HG02759 (cell line): Measurements from ENCODE around the gene SYNGR2.
A peak's percentile ranks its signal among the peaks of the same experiment; 100 is the strongest.

Experiments used
- ATAC-seq: cut with Tn5 transposase; IDR thresholded peaks from one replicate; pipeline ENCODE4 v1.9.1; 2021; ENCODE audit warnings: mild to moderate bottlenecking, moderate library complexity; ENCODE audit not compliant: unreplicated experiment

SYNGR2 gene

DNA sequence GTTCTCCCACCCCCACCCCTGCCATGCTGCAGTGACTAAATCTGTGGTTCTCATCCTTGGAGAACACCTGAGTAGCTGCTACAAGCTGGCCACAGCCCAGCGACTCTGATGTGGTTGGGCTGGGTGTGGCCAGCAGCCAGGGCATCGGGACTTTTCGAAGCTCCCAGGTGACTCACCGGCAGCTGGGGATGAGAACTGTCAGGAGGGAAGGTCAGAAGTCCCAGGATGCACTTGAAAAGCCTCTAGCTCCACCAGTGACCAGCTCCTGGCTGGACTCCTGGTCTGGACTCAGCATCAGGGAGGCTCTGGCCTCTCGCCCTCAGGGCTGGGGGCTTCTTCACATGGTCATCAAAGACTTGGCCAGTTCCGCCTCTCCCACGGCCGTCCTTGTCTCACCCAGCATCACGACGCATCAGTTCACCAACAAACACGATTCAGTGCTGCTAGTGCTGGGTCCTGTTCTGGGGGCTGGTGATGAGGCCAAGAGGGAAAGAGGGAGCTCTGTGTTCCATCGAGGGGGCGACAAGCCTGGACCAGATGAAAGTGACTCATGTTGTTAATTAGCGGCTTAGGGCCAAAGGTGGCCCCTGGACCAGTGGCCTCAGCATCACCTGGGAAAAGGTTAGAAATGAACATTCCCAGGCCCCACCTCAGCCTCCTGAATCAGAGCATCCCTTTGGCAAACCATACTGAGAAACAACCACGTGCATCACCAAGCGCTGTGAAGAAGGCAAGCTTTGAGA is 26.1 kb upstream of the SYNGR2 start:
- no peak for ATAC-seq

DNA sequence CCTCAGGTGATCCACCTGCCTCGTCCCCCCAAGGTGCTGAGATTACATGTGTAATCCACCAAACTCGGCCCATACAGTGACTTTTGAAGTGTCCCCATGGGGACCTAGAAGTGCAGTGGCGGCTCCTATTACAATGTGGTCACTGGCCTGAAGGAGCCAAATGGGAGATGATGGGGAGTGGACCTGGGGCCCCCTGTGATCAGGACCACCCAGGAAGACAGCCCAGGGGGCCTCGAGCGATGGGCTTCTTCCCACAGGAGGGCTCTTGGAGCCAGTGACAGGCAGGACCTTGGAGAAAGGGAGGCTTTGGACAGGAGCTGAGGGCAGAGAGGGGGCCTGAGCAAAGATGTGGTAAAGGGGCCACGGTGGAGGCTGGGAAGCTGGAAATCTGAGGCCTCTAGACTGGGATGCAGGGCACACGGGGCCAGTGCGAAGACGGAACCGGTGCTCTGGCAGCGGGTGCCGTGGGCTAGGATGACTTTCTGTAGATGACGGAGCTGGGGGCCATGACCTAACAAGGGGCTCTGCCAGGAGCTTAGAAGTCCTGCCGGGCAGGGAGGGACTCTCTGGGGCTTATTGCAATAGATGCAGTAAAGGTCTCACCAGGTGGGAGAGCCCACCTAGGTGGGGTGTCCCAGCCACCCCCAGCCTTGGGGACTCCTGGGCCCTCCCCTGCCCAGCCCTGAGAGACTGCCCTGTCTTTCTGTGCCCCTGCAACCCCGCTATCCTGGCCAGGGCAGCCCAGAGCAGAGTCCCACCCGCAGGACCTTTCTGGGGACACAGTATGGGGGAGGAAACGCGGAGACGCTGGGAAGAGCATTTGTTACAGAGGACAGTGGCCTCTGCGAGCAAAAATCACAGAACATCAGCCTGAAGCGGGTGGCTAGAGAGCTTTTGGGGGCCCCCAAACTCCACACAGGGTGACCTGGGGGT is 24.9 kb upstream of the SYNGR2 start:
- ATAC-seq = no peak

GRCh38 chr17:78144147-78144719 is 24.1 kb upstream of the SYNGR2 start:
- no peak for ATAC-seq

DNA sequence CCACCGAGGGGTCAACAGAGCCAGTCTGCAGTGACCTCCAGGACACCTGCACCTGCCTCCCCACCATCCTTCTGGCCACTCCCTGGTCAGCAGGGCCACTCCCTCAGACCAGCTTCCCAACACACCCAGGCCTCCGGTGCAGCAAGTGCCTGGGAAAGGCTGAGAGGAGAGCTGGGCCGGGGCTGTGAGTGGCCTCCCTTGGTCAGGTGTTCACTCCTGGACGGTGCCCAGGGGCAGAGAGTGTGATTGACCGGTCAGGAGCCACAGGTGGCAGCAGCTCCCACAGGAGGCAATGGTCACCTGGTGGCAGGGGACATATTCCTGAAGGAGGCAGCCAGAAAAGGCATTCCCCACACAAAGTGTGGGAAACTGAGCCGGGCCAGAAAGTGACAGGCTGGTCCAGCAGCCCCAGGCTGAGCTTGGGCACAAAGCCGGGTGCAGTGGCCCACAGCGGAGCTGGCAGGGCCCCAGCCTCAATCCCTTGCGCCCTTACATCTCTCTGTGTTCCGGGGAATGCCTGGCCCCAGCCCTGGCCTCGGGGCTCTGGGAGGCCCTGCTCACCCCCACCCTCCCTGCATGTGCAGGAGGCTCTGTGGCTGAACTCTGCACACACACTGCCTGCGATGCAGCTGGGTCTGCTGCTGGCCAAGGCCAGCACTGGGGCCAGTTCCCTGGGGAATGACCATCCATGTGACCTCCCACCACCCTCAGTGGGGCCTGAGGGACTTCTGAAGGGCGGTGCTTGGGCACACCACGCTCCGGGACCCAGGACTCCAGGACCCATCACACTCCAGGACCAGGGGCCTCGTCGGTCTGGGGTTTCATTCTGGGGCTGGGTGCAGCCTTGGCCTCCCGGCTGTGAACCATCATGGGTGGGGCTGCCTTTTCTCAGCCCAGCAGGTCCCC is 23.4 kb upstream of the SYNGR2 start:
- ATAC-seq = no peak

DNA sequence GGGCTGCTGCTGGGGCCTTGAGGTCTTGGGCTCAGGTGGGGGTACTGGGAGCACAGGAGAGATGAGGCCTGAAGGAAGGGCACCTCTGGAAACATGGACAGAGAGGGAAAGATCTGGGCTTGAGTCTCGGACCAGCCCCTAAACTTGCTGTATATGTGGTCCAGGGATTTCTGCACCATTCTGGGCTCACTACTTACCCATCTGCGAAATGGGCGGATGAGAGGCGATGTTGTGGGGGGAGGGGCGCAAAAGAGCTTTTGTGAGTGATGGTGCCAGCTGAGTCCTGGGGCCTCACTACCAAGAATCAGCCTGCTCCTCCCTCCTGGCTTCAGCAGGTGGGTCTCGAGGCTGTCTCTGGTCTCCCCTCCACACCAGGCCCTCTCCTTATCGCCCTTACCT is 21.9 kb upstream of the SYNGR2 start:
- ATAC-seq = no peak

DNA sequence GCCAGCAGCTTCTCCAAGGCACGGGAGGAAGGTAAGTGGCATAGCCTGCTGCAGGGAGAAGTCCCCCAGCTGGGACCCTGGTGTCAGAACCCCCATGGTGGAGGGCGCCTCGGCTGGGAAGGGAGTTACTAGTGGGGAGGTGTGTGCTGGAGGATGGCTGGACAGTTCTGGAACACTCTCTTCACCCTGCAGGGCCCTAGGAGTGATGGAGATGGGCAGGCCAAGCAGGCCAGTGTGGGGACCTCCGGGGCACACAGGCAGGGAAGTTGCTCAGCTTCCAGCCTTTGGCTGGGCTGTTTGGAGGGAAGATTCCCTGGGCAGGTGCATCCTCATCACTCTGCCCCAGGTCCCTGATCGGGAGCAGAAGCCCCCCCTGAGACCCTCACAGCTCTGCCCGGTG is 21.5 kb upstream of the SYNGR2 start:
- ATAC-seq = no peak

- ATAC-seq = no peak
Observed at GRCh38 chr17:78147315-78147998, 20.9 kb upstream of the SYNGR2 start.

- ATAC-seq = no peak
Observed at GRCh38 chr17:78148286-78149016, 19.9 kb upstream of the SYNGR2 start.

DNA sequence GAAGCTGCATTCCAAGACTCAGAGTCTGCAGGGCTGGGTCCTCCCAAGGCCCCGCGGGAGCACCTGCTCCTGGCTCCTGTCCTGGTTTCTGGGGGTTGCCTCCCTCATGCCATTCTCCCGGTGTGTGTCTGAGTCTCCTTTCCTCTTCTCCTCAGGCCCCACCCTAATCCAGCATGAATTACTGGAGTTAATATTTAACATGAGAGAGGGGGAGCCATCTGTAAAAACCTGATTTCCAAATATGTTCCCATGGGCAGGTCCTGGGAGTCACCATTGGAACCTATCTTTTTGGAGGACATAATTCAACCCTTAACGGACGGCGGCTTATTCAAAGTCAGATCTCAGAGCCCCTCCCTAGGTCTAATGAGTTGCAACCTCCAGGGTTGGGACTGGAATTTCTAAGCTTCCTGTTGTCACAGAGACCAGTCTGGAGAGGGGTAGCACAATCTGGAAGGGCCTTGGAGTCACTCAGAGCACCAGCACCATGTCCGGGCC is 16.8 kb upstream of the SYNGR2 start:
- no peak for ATAC-seq

GRCh38 chr17:78154903-78155811 is 13.2 kb upstream of the SYNGR2 start:
- peak; percentile 48 for ATAC-seq

DNA sequence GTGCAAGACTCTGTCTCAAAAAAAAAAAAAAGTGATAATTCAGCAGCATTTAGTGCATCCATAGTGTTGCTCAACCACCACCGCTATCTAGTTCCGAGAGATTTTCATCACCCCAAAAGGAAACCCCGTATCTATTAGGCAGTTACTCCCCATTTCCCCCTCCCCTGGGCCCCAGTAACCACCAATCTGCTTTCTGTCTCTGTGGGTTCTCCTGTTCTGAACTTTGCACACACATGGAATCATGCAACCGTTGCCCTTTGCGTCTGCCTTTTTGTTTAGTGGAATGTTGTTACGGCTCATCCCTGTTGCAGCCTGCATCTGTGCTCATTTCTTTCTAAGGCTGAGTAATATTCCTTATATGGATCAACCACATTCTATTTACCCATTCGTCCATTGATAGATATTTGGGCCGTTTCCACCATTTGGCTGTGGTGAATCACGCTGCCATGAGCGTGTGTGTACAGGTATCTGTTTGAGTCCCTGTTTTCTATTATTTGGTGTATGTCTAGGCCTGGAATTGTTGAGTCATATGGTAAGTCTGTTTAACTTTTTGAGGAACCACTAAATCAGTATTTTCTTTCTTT is 8.7 kb upstream of the SYNGR2 start:
- ATAC-seq = peak; percentile 48

DNA sequence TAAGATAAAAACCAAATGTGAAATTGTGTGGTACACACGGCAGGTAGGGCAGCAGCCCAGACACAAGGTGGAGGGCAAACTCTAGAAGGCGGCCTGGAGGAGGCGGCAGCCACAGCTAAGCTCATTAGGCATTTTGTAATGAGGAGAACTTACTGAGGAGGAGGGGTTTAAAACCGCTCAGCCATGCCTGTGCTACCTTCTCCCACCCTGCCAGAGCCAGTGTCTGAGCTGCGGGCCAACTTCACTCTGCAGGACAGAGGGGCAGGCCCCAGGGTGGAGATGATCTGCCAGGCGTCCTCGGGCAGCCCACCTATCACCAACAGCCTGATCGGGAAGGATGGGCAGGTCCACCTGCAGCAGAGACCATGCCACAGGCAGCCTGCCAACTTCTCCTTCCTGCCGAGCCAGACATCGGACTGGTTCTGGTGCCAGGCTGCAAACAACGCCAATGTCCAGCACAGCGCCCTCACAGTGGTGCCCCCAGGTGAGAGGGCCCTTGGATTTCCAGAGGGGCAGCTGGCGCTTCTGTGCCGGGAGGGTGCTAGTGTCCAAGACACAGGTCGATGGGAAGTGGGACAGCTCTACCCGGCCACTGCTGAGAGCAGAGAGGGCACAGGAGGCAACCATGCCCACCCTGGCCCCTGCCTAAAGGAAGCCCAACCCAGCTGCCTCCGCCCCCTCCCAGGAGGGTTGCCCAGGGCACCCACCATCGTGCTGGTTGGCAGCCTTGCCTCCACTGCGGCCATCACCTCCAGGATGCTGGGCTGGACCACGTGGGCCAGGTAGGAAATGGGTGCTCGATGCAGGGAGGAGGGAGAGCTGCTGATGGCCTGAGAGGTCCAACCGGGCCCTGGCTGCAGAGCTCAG is 4.3 kb upstream of the SYNGR2 start:
- no peak for ATAC-seq

DNA sequence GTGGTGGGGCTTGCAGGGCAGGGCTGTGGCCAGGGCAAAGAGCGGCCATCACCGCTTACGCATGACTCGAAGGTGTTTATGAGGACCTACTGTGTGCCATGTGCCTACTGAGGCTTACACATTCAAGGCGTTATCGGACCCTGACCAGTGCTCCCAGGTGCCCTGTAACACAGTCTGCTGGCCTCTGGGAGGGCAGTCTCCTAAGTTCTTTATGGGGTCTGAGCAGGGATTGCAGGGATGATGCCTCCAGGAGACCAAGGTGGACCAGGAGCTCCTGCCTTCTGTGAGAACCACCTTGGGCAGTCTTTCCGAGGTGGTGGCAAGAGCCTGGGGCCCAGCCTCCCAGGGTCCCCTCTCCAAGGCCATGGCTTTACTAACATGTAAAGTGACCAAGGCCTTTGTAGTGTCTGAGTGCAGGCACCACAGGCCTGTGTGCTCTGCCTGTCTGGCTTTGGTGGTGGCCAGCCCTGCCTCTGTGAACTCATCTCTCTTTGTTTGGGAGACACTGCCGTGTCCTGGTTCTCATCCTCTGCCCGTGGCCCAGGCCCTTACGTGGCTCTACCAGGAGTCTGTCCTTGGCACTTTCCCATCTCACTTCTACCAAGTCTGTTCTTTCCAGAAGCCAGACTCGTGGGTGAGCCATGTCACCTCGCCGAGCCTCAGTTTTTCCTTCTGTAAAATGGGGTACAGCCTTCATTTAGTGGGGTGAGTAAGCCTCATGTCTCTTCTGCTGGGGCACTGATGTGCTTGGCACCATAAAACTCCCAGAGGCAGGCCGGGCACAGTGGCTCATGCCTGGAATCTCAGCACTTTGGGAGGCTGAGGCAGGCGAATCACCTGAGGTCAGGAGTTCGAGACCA is 3.4 kb upstream of the SYNGR2 start:
- no peak for ATAC-seq

GRCh38 chr17:78166416-78166815 is 2.0 kb upstream of the SYNGR2 start:
- ATAC-seq = no peak

GRCh38 chr17:78168903-78169793 is 767 bp downstream of the SYNGR2 start:
- ATAC-seq = peak; percentile 32
